ENCODE data around the gene DYNC1LI1.

DYNC1LI1 gene

DNA sequence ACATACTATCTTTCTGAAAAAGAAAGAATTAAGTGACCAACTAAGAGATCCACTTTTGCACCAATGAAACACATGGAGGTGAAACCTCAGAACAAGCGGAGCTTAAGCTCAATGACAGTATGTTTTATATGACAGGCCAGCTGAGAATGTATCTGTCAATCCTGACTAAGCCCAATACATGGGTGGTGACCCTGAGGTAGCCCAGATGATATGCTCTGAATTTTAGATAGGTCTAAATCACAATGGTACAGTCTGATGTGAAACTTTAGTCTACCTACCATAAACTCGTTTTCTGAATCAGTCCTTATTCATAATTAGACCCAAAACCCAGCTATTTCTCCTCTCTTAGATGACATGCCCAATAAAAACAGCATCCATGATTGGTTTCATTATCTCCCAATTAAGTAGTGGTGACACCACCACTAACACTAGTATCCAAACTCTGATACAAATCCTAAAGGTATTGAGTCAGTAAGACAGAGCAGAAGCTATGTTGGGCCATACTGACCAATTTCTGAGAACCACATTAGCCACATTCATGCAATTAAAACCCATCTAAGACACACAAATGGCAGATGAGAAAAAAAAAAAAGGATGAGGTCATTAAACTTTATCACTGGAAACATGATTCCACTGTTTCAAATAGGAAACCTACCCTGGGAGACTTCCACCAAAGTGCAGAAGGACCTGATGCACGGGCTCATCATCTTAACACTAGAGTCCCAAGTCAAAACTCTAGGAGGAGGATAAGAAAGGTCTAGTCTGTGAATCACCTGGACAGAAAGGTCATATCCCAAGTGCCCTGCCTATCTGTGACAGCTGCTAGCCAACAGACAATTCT lies 88.6 kb downstream of the DYNC1LI1 start:
- H3K4me3 ChIP-seq (ENCODE audit: low read length): no peak overlapping the region
- TF ChIP-seq ZNF274 (IDR thresholded peaks at IDR 0.05; ENCODE audit: low read depth, low read length): no peak

DNA sequence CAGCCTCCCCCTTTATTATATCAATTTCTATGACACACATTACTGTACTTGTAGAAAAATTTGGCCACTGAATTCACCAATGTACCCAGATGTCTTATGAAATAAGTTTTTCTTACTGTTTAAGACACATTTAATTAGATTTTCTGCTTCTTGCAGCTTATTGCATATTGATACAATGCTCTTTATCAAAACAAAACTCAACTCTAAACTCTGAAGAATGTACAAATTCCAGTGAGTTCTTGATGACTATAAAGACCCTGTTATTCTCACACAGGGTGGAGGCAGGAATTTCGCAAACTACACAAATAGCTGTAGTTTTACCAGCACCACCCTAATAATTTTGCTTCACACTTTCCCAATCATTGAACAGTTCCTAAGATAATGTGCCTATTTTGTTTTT lies 90.1 kb downstream of the DYNC1LI1 start:
- no peak for TF ChIP-seq ZNF274 (IDR thresholded peaks at IDR 0.05; ENCODE audit: low read depth, low read length)
- H3K4me3 ChIP-seq (ENCODE audit: low read length): no peak overlapping the region
